GM19099 (cell line): ENCODE results near the gene L3MBTL4.

Experiments
- POLR2A ChIP-seq: IDR thresholded peaks from 3 replicates; pipeline ENCODE4 v1.6.1; 2011; ENCODE audit warnings: low read depth; ENCODE audit not compliant: insufficient read length; ENCODE audit errors: extremely low read depth

The L3MBTL4 gene

GRCh38 chr18:5939801-5940667 is 474.7 kb downstream of the L3MBTL4 start:
- TF ChIP-seq POLR2A: no peak

DNA sequence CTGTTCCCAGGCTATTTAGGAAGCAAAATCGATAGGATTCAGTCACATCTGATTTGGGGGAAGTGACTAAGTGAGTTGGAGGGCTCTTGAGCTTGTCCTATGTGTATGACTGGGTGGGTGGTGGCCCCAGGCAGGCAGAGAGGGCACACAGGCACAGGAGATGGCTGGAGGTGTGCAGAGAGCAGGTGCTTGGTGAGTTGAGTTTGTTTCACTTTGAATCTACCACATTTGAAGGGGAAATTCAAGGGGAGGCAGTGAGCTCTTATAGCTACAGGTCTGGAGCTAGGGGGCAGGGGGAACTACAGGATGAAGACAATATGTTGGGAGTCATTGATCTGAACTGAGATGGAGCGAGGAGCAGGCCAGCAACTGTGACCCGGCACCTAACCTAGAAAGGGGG is 476.9 kb downstream of the L3MBTL4 start:
- TF ChIP-seq POLR2A: no peak

DNA sequence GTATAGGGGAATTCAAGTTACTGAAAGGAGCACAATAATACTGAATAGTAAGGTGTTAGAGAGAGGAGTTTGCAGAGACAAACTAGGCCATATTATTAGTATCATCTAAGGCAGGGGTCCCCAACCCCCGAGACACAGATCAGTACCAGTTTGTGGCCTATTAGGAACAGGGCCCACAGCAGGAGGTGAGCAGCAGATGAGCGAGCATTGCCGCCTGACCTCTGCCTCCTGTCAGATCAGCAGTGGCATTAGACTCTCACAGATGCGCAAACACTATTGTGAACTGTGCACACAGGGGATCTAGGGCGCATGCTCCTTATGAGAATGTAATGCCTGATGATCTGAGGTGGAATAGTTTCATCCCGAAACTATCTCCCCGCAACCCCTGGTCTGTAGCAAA is 477.6 kb downstream of the L3MBTL4 start:
- no peak for TF ChIP-seq POLR2A

DNA sequence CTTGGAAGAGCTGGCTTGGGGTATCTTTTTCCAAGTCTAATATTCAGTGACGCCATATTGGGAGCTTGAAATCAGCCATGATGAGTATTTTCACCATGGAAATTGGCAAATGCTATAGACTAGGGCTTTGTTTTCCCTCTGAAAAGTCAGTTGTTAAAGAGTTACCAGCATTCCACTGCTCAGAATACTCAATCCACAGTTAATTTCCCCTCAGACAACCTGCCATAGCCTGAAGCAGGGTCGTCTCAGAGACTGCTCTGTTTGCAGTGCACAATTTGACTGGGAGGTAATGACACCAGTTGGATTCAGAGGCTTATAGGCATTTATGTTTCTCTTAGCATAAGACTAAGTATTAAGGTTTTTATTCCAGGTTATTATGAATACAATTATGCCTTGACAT is 483.9 kb downstream of the L3MBTL4 start:
- TF ChIP-seq POLR2A: no peak

GRCh38 chr18:5918205-5918858 is 496.4 kb downstream of the L3MBTL4 start:
- no peak for TF ChIP-seq POLR2A

DNA sequence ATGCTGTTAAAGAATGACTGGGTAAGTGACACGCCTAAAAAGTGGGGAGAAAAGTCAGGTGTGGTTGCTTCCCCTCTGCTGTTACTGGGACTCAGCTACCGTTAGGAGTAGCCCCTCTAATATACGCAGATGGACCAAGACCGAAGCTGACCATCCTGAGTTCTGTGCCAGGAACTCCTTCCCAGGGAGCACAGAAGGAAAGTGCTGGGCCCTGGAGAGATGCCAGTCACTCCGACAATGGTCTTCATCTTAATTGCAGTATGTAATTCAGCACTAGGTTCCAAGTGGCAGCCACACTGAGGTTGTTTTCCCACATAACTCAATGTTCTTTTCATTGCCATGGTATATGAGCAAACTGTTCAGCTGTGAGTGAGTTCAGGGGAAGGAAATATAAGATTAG is 499.8 kb downstream of the L3MBTL4 start:
- TF ChIP-seq POLR2A: no peak

DNA sequence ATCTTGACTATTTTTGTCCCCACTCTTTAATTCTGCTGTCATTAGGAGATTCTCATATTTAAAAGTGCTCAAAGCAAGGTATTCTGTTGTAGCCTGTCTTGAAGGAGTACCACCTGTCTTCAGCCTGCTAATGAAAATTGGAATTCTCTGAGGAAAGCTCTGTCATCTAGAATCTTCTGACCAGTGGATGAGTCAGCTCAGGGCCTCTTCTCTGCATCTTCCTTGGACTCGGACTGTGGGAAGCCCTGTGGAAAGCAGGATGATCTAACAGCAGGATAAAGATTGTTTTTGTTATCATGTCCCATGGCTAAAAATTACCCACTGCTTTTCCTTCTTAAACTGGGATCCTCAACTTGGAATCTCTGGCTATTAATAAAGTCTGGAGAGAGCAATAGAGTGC is 500.7 kb downstream of the L3MBTL4 start:
- TF ChIP-seq POLR2A: no peak

GRCh38 chr18:5912566-5912965 is 502.1 kb downstream of the L3MBTL4 start:
- no peak for TF ChIP-seq POLR2A

DNA sequence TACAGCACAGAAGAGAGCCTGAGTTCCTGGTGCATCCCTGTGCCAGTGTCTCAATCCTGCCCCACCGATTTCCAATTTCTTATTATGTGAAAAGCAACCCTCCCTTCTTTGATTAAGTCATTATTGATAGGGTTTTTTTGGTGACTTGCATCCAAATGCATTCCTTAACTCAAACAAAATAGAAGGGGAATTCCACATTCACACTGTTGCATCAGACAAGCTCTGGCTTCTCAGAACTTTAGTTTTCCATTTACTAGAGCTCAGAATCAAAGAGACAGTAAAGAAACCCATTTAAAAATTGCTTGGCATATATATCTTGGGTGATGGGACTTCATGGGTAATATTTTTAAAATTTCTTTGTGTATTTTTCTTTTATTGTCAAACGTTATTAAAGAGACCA is 505.6 kb downstream of the L3MBTL4 start:
- TF ChIP-seq POLR2A: no peak
